GM12872 (cell line): ENCODE data around the gene POMGNT1.

Experiments used
- TF ChIP-seq, protein P1 (sequence below): IDR thresholded peaks from 3 replicates; pipeline ENCODE4 v1.5.1; 2011; ENCODE audit warnings: low read depth, mild to moderate bottlenecking, low read length, moderate library complexity; ENCODE audit not compliant: insufficient read depth

The POMGNT1 gene

DNA sequence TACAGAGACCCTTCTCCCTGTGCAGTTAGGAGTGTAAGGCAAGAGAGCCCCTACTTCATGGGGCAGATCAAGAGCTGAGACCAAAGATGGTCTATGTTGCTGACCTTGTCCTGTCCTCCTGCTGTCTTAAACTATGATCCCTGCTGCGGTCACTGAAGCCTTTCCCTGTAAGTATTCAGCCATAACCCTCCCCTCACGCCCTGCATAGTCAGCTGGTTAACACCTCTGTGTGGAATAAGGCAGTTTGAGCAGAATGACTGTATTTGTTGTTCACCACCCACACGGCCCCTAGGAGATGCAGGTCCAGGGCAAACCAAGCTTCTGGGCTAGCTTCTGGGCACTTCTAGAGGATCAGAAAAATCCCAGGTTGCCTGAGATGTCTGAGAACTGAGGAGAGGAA lies 23.0 kb downstream of the POMGNT1 start:
- TF ChIP-seq, protein P1, sequence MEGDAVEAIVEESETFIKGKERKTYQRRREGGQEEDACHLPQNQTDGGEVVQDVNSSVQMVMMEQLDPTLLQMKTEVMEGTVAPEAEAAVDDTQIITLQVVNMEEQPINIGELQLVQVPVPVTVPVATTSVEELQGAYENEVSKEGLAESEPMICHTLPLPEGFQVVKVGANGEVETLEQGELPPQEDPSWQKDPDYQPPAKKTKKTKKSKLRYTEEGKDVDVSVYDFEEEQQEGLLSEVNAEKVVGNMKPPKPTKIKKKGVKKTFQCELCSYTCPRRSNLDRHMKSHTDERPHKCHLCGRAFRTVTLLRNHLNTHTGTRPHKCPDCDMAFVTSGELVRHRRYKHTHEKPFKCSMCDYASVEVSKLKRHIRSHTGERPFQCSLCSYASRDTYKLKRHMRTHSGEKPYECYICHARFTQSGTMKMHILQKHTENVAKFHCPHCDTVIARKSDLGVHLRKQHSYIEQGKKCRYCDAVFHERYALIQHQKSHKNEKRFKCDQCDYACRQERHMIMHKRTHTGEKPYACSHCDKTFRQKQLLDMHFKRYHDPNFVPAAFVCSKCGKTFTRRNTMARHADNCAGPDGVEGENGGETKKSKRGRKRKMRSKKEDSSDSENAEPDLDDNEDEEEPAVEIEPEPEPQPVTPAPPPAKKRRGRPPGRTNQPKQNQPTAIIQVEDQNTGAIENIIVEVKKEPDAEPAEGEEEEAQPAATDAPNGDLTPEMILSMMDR: no peak

DNA sequence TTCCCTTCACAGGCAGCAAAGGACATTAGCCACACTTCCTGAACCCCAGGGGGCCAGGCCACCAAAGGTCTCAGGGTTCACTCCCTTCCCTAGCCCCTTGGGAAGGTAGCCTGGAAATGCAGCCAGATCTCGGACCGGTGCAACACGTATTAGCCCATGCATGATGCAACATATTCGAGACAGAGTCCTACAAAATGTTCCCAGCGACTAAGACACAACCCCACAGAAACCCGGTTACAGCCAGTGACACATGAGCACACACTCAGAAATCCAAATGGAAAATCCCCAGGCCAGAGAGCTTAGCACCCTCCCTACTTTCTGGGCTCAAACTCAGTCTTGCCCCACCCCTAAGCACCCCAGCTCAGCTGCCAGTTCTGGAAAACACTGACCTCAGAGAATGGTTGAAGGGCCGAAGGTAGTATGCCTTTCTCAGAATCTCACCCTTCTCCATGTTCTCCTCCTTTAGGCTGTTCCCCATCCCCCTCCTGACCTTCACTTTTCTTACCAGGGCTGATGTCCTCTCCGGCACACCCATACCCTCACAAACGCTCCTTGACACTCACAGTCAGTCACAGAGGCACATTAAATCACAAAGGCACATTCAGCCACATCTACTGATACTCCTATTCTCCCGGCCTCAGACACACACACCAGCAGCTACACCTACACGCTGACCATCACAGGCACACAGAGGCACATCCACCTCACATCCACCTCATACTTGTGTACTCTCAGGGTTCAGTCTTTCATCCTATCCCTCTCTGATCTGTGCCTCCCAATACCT lies 23.6 kb downstream of the POMGNT1 start, which contains the start of gene TSPAN1:
TSPAN1 (plus strand) TSS at position 640 of the 784 bp plus-strand sequence. CDS start 6,021 bp downstream, outside the sequence.
- TF ChIP-seq, protein P1: no peak

- TF ChIP-seq, protein P1: no peak
Observed at GRCh38 chr1:46173361-46173856, 24.8 kb downstream of the POMGNT1 start.

DNA sequence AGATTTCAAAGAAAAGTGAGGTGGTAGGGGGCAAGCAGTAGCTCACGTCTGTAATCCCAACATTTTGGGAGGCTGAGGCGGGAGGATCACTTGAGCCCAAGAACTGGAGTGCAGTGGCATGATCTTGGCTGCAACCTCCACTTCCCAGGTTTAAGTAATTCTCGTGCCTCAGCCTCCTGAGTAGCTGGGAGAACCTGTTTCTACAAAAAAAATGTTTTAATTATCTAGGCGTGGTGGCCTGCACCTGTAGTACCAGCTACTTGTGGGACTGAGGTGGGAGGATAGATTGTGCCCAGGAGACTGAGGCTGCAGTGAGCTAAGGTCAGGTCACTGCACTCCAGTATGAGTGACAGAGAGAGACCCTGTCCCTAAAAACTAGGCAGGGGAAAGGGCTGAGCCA lies 25.9 kb downstream of the POMGNT1 start:
- TF ChIP-seq, protein P1: no peak

DNA sequence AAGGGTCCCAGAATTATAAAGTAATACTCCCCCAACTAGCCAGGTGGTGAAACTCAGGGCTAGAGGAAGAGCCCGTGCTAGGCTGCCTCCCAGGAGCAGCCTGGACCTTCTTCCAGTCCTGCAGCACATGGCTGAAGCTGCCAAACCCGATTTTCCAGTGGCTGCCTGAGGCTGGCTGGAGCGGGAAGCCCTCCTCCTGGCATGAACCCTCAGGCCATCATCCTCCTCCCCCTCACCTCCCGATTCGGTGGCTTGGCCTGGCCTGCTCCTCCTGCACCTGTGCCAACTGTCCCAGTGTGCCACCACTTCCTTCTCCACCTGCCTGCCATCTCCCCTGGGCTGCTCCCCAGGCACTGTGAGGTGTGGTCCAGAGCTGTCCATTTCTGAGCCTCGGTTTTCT lies 26.4 kb downstream of the POMGNT1 start:
- TF ChIP-seq, protein P1: no peak

- TF ChIP-seq, protein P1: no peak
Observed at GRCh38 chr1:46171351-46171750, 26.9 kb downstream of the POMGNT1 start.

DNA sequence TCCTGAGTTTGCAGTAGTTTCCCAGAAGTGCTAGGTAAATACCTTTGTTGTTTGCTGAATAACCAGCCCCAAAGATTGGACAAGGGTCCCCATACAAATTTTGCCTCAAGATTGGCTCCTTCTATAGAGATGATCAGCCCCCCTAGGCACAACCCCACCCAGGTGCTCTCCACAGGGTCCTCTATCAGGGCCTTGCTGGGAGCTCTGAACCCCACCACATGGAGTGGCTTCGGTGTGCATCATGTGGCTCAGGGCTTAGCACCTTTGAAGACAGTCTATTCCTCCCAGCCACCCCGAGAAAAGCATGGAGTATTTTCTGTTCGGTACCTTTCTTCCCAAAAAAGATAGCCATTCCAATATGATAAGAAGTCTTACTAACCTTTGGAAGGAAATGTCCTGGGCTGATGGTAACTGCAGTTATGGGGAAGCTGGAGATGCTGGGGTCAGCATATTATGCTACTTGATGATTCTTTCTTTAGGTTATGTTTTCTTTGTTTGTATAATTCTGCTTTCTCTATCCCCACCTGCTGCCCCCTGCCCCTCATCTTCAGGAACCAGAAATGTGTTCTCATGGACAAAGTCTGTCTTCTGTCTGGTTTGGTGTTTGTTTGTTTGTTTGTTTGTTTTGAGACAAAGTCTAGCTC lies 28.3 kb downstream of the POMGNT1 start:
- TF ChIP-seq, protein P1: no peak
